Osteocyte (in vitro differentiated cells): Measurements from ENCODE around the gene NUDCD3. TPM values are rescaled to one million over a fixed set of nuclear protein-coding genes. Genes with fewer than 3 reads are reported as not detected.

ENCODE experiments used
- DNase-seq: peaks from one replicate; pipeline ENCODE4 v3.0.0; 2021; ENCODE audit warnings: mixed read lengths; ENCODE audit not compliant: unreplicated experiment; ENCODE audit errors: extremely low spot score
- H3K27ac Mint-ChIP-seq: one replicate; pipeline ENCODE4 v1.8.0; 2021; ENCODE audit warnings: mild to moderate bottlenecking, mixed read lengths; ENCODE audit not compliant: unreplicated experiment
- H3K27me3 Mint-ChIP-seq: one replicate; pipeline ENCODE4 v1.8.0; 2021; ENCODE audit warnings: mixed read lengths; ENCODE audit not compliant: unreplicated experiment
- H3K36me3 Mint-ChIP-seq: one replicate; pipeline ENCODE4 v1.8.0; 2021; ENCODE audit warnings: mixed read lengths; ENCODE audit not compliant: unreplicated experiment
- H3K4me1 Mint-ChIP-seq: one replicate; pipeline ENCODE4 v1.8.0; 2021; ENCODE audit warnings: mixed read lengths; ENCODE audit not compliant: unreplicated experiment
- H3K4me3 Mint-ChIP-seq: one replicate; pipeline ENCODE4 v1.8.0; 2021; ENCODE audit warnings: mild to moderate bottlenecking, moderate library complexity, mixed read lengths; ENCODE audit not compliant: unreplicated experiment
- H3K9me3 Mint-ChIP-seq: one replicate; pipeline ENCODE4 v1.8.0; 2021; ENCODE audit warnings: mixed read lengths; ENCODE audit not compliant: unreplicated experiment
- total RNA-seq: library from RNA; stranded (reverse); gene quantifications from 2 replicates; pipeline ENCODE4 v1.2.1, GENCODE V29; 2021
- TF ChIP-seq, protein P1 (sequence below): fragments of 200-600 bp; sonication (generic); IDR thresholded peaks from 2 replicates; pipeline ENCODE4 v1.5.0; 2021; ENCODE audit warnings: antibody characterized with exemption, mild to moderate bottlenecking, moderate library complexity

Gene NUDCD3
- total RNA-seq, 1 donor from 2014 or later, result 112 TPM

GRCh38 chr7:44455155-44455554 lies 35.3 kb downstream of the NUDCD3 start:
- no peaks in the 10 kb centered on the region for H3K9me3 Mint-ChIP-seq
- TF ChIP-seq, protein P1, sequence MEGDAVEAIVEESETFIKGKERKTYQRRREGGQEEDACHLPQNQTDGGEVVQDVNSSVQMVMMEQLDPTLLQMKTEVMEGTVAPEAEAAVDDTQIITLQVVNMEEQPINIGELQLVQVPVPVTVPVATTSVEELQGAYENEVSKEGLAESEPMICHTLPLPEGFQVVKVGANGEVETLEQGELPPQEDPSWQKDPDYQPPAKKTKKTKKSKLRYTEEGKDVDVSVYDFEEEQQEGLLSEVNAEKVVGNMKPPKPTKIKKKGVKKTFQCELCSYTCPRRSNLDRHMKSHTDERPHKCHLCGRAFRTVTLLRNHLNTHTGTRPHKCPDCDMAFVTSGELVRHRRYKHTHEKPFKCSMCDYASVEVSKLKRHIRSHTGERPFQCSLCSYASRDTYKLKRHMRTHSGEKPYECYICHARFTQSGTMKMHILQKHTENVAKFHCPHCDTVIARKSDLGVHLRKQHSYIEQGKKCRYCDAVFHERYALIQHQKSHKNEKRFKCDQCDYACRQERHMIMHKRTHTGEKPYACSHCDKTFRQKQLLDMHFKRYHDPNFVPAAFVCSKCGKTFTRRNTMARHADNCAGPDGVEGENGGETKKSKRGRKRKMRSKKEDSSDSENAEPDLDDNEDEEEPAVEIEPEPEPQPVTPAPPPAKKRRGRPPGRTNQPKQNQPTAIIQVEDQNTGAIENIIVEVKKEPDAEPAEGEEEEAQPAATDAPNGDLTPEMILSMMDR, result no peak
- H3K4me3 Mint-ChIP-seq, result no peak overlapping the region
- H3K36me3 Mint-ChIP-seq, result peaks cover 20% of the 10 kb centered on the region
- H3K27ac Mint-ChIP-seq, result no peak overlapping the region
- no peaks in the 10 kb centered on the region for H3K27me3 Mint-ChIP-seq
- H3K4me1 Mint-ChIP-seq, result no peaks in the 10 kb centered on the region
- DNase-seq, result no peak

DNA sequence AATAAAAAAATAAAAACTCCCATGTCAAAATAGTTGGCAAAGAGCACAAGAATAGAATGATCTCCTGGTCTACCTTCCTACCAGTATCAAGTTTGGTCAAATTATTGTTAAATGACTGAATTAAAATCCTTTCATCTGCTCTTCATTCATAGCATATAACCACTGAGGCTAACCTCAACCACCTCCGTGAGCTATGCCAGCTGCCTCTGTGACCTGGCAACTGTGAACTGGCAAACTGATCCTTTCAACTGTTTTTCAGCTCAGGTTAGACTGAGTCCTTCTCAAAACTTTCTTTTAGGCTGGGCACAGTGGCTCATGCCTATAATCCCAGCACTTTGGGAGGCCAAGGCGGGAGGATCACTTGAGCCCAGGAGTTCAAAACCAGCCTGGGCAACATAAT lies 36.1 kb downstream of the NUDCD3 start:
- H3K4me1 Mint-ChIP-seq, result peaks cover 3% of the 10 kb centered on the region

GRCh38 chr7:44451123-44451522 lies 39.3 kb downstream of the NUDCD3 start:
- Mint-ChIP-seq H3K4me1 (peaks cover 10% of the 10 kb centered on the region), H3K4me3 (no peak overlapping the region), H3K36me3 (peaks cover 23% of the 10 kb centered on the region), H3K27me3 (no peaks in the 10 kb centered on the region), H3K9me3 (no peaks in the 10 kb centered on the region), H3K27ac (no peak overlapping the region)
- no peak for DNase-seq
- TF ChIP-seq, protein P1, result no peak

More for the DNA sequence above, 36.1 kb downstream of the NUDCD3 start:
- Mint-ChIP-seq H3K27me3 (no peaks in the 10 kb centered on the region), H3K4me3 (no peak overlapping the region), H3K27ac (no peak overlapping the region), H3K9me3 (no peaks in the 10 kb centered on the region), H3K36me3 (peaks cover 19% of the 10 kb centered on the region)
- TF ChIP-seq, protein P1, result no peak
- DNase-seq, result no peak

DNA sequence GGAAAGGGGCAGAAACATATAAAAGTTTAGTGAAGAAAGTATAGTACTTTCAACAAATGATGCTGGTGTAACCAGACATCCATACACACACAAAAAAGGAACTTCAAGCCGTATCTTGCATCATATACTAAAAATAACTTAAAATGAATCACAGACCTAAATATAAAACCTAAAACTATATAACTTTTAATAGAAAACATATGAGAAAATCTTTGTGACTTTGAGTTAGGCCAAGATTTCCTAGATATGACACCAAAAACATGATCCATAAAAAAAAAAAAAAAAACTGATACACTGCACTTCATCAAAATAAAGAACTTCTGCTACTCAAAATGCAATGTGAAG lies 40.9 kb downstream of the NUDCD3 start:
- Mint-ChIP-seq H3K4me3 (no peak overlapping the region), H3K36me3 (peaks cover 22% of the 10 kb centered on the region), H3K9me3 (no peaks in the 10 kb centered on the region), H3K27ac (peak overlapping the region; percentile 42), H3K4me1 (peaks cover 10% of the 10 kb centered on the region), H3K27me3 (no peaks in the 10 kb centered on the region)
- no peak for DNase-seq
- TF ChIP-seq, protein P1, result no peak

GRCh38 chr7:44448922-44449583 lies 41.4 kb downstream of the NUDCD3 start:
- TF ChIP-seq, protein P1, result no peak
- H3K36me3 Mint-ChIP-seq, result peaks cover 18% of the 10 kb centered on the region
- peak overlapping the region; percentile 21 for H3K27ac Mint-ChIP-seq
- DNase-seq, result no peak
- H3K9me3 Mint-ChIP-seq, result no peaks in the 10 kb centered on the region
- no peak overlapping the region for H3K4me3 Mint-ChIP-seq
- H3K27me3 Mint-ChIP-seq, result no peaks in the 10 kb centered on the region
- peaks cover 10% of the 10 kb centered on the region for H3K4me1 Mint-ChIP-seq
